ENCODE results near the gene TRIO. TPM values are rescaled to one million over a fixed set of nuclear protein-coding genes. Genes with fewer than 3 reads are reported as not detected.

Gene TRIO
- total RNA-seq, 4 donors from 2014 or later, result 112 to 155 (median 145) TPM

DNA sequence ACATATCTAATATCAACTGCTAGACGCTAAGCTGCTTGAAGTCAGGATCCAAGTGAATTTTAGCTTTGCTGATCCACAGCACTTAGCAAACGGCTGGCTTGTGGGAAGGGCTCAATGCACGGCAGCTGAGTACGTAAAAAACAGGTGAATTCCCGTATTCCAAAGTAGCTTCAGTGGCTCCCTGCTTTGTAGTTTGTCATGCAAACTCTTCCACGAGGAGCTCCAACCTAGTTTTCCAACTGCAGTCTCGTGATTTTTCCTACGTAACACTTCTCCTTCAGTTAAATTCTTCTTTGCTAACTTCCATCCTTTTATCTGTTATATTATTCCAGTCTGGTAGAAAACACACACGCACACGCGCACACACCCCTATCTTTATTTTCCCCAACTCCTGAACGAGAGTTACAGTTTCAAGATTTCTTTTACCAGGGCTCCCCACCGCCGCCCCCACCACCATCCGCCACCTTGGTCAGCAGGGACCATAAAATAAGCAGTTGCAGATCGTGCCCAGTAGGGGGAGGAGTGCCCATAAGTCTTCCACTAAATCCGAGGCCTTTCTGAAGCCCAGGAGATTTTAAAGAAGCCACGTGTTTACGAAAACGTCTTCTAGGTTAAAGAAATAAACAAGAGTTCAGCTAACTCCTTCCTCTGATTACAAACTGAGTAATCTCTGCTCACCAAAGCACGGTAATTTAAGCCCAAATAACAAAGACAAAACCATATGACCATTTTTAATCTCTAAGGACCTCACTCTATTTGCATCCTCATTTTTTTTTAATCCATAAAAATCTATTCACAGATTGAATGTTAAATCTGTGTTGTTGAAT lies 34.8 kb upstream of the TRIO start:
- WGBS, result 29% methylated on average over 21 of the region's 21 CpGs
- H3K4me3 ChIP-seq, result peak overlapping the region; percentile 3 to 38 (median 28)
- no peak for DNase-seq (ENCODE audit: extremely low spot score)

DNA sequence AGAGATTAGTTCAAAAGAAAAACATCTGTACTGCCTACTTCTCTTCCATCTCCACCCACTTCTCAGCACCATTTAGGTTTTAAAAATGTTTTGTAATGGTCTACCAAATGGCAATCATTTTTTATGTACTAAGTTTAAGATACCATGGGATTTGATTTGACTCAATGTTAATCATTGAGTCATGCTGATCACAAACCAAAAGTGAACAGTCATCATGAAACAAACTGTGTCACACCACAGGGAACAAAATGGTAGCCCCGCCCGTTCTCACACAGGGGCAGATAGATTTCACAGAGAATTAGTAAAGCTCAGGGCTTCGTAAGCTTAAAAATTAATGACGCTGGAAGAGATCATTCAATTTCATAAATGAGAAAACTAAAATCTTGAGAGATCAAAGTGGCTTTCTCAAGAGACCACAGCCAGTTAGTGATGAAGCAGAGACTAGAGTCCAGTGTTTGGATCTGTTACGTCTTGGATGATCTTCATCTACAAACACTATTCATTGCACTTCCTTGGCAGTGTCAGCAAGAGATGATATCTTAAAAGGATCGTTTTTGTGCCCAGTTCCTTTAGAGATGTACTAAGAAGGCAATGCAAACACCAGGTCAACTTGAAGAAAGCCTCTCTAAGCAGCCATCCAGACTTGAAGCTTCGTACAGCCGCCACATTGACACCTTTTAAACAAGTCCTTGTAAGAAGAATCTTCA lies 33.9 kb upstream of the TRIO start:
- no peak for TF ChIP-seq EP300 (IDR thresholded peaks at IDR 0.05)
- TF ChIP-seq, protein P1, sequence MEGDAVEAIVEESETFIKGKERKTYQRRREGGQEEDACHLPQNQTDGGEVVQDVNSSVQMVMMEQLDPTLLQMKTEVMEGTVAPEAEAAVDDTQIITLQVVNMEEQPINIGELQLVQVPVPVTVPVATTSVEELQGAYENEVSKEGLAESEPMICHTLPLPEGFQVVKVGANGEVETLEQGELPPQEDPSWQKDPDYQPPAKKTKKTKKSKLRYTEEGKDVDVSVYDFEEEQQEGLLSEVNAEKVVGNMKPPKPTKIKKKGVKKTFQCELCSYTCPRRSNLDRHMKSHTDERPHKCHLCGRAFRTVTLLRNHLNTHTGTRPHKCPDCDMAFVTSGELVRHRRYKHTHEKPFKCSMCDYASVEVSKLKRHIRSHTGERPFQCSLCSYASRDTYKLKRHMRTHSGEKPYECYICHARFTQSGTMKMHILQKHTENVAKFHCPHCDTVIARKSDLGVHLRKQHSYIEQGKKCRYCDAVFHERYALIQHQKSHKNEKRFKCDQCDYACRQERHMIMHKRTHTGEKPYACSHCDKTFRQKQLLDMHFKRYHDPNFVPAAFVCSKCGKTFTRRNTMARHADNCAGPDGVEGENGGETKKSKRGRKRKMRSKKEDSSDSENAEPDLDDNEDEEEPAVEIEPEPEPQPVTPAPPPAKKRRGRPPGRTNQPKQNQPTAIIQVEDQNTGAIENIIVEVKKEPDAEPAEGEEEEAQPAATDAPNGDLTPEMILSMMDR (IDR thresholded peaks at IDR 0.05), result no peak
- no peak for TF ChIP-seq POLR2AphosphoS5 (IDR thresholded peaks at IDR 0.05)
- intact Hi-C loops (cut with DNase I), result loop anchor here (5.0 to 10.0 kb wide), 2 partner anchors 122 to 246 kb away; no protein-coding TSS in a partner anchor
- WGBS, result 76% methylated on average over 8 of the region's 8 CpGs
- no peak for DNase-seq (ENCODE audit: extremely low spot score)
- Histone ChIP-seq H3K36me3 (no peaks in the 10 kb centered on the region), H3K9me3 (no peaks in the 10 kb centered on the region), H3K27ac (replicated peaks in 1 of 4) (peak overlapping the region in 3 of 4 donors; percentile 15 to 44 (median 42)), H3K27me3 (no peaks in the 10 kb centered on the region), H3K4me3 (no peak overlapping the region), H3K4me1 (peaks cover 0 to 26% (median 24%) of the 10 kb centered on the region in 4 donors)

More for the DNA sequence above, 34.8 kb upstream of the TRIO start:
- no peaks in the 10 kb centered on the region for H3K27me3 ChIP-seq
- TF ChIP-seq EP300 (IDR thresholded peaks at IDR 0.05) (no peak), POLR2AphosphoS5 (IDR thresholded peaks at IDR 0.05) (peak in 1 of 2 donors; percentile 28), POLR2A (IDR thresholded peaks at IDR 0.05; ENCODE audit: low read depth) (no peak)
- TF ChIP-seq, protein P1 (IDR thresholded peaks at IDR 0.05), result peak; percentile 62 to 88 (median 86)
- H3K9me3 ChIP-seq, result no peaks in the 10 kb centered on the region
- H3K36me3 ChIP-seq, result no peaks in the 10 kb centered on the region
- peak overlapping the region in 2 of 4 donors; percentile 13 to 44 for H3K27ac ChIP-seq (replicated peaks in 1 of 4)
- H3K4me1 ChIP-seq, result peaks cover 0 to 19% (median 16%) of the 10 kb centered on the region in 4 donors
- intact Hi-C loops (cut with DNase I), result loop anchor here (1.0 to 10.0 kb wide), 3 partner anchors 121 to 246 kb away; no protein-coding TSS in a partner anchor

DNA sequence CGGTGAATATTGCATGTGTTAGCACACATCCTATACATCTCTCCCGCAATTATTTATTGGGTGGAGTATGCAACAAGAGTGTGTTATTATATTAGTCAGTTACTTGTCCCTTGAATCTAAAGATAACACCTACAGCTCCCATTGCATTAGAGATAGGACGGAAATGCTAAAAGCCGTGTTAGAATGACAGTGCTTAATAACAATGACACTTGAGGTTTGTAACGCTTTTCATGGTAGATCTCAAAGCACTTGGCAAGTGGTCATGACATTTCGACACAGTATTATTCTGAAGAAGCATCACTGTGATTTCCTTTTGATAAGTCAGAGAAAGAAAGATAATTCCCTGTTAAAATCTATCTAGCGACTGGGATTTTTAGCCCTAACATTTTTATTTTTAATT lies 33.4 kb upstream of the TRIO start:
- TF ChIP-seq EP300 (IDR thresholded peaks at IDR 0.05) (no peak), POLR2A (IDR thresholded peaks at IDR 0.05; ENCODE audit: low read depth) (no peak), POLR2AphosphoS5 (IDR thresholded peaks at IDR 0.05) (no peak)
- TF ChIP-seq, protein P1 (IDR thresholded peaks at IDR 0.05), result no peak
- Histone ChIP-seq H3K9me3 (no peaks in the 10 kb centered on the region), H3K4me1 (peaks cover 0 to 30% (median 25%) of the 10 kb centered on the region in 4 donors), H3K27me3 (no peaks in the 10 kb centered on the region), H3K27ac (replicated peaks in 1 of 4) (peak overlapping the region in 1 of 4 donors; percentile 15), H3K36me3 (no peaks in the 10 kb centered on the region), H3K4me3 (no peak overlapping the region)
- no peak for DNase-seq (ENCODE audit: extremely low spot score)
- intact Hi-C loops (cut with DNase I), result loop anchor here (5.0 to 10.0 kb wide), 2 partner anchors 122 to 245 kb away; no protein-coding TSS in a partner anchor
- WGBS, result 79% methylated on average over 7 of the region's 7 CpGs

DNA sequence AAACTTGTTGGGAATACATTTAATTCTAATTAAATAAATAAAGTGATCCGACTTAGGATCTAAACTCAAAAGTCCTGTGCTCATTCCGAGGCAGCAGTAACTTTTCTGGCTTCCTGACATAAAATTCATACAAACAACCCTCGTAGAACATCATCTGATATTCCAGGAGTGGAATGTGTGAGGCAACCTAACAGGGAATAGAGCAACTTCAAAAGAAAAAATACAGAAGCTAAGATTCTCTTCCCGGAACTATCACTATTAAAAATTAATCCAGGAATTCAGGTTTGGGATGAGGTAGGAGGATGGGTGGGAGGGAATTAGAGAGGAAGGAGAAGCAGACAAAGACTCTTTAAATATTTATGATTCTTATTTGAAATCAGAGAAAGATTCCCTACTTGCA lies 32.9 kb upstream of the TRIO start:
- Histone ChIP-seq H3K36me3 (no peaks in the 10 kb centered on the region), H3K27me3 (no peaks in the 10 kb centered on the region), H3K4me3 (no peak overlapping the region), H3K27ac (replicated peaks in 1 of 4) (peak overlapping the region in 2 of 4 donors; percentile 3 to 22), H3K9me3 (no peaks in the 10 kb centered on the region), H3K4me1 (peaks cover 0 to 30% (median 25%) of the 10 kb centered on the region in 4 donors)
- TF ChIP-seq POLR2A (IDR thresholded peaks at IDR 0.05; ENCODE audit: low read depth), result no peak
- TF ChIP-seq EP300 (IDR thresholded peaks at IDR 0.05), result no peak
- TF ChIP-seq, protein P1 (IDR thresholded peaks at IDR 0.05), result no peak
- TF ChIP-seq POLR2AphosphoS5 (IDR thresholded peaks at IDR 0.05), result no peak
- 52% methylated on average over 4 of the region's 4 CpGs for WGBS
- no peak for DNase-seq (ENCODE audit: extremely low spot score)
- intact Hi-C loops (cut with DNase I), result no loop called here
